Cardiac muscle cell (in vitro differentiated cells and primary cell): Measurements from ENCODE around the gene EPN1. TPM values are rescaled to one million over a fixed set of nuclear protein-coding genes. Genes with fewer than 3 reads are reported as not detected.

Experiments
- DNase-seq, 2 donors: peaks; one replicate each; pipeline versions ENCODE4 v3.0.0 to v3.0.0-alpha.2; 2010 to 2017; ENCODE audit warnings: low read depth in 1 of 2, low spot score in 1 of 2
- H3K27ac ChIP-seq: fragments of 200-600 bp; sonication (generic); 2 replicates; pipeline ENCODE4 v1.5.1; 2016
- H3K27me3 ChIP-seq: fragments of 200-600 bp; sonication (generic); 2 replicates; pipeline ENCODE4 v1.6.0; 2016; ENCODE audit warnings: control low read depth
- H3K36me3 ChIP-seq: fragments of 200-600 bp; sonication (generic); 2 replicates; pipeline ENCODE4 v1.5.1; 2016; ENCODE audit warnings: control low read depth
- H3K4me1 ChIP-seq: fragments of 200-600 bp; sonication (generic); 2 replicates; pipeline ENCODE4 v1.8.1; 2017; ENCODE audit warnings: low read depth, mild to moderate bottlenecking, mixed run types
- H3K4me3 ChIP-seq: fragments of 200-600 bp; sonication (generic); 2 replicates; pipeline ENCODE4 v1.5.1; 2016; ENCODE audit warnings: mild to moderate bottlenecking
- H3K9me3 ChIP-seq: fragments of 200-600 bp; sonication (generic); 2 replicates; pipeline ENCODE4 v1.5.1; 2017; ENCODE audit warnings: low read depth, mild to moderate bottlenecking, control low read depth
- CTCF ChIP-seq: IDR thresholded peaks from 2 replicates; pipeline ENCODE4 v1.5.1; 2012; ENCODE audit warnings: low read depth, mild to moderate bottlenecking, low read length
- polyA plus RNA-seq: library from polyadenylated mRNA; unstranded; fragments of >200 nt; fragmentation: Nextera tagmentation; extraction: Ambion mirVana; gene quantifications from 2 replicates; pipeline ENCODE4 v1.2.1, GENCODE V29; 2016
- total RNA-seq: library from RNA; depleted of rRNA; stranded (reverse); fragments of >200 nt; gene quantifications from 2 replicates; pipeline ENCODE4 v1.2.3, GENCODE V29; 2016

EPN1 gene
- total and polyA plus RNA-seq, 2 experiments from 2014 or later: 164 to 173 TPM

- no peaks in the 10 kb centered on the region for H3K9me3 ChIP-seq
- H3K4me3 ChIP-seq: no peak overlapping the region
Observed at GRCh38 chr19:55677572-55678028, 2.6 kb downstream of the EPN1 start.

GRCh38 chr19:55678121-55678671 is 3.2 kb downstream of the EPN1 start:
- peaks cover 13% of the 10 kb centered on the region for H3K4me1 ChIP-seq
- no peaks in the 10 kb centered on the region for H3K9me3 ChIP-seq
- peaks cover 16% of the 10 kb centered on the region for H3K36me3 ChIP-seq
- no peak overlapping the region for H3K27ac ChIP-seq
- no peaks in the 10 kb centered on the region for H3K27me3 ChIP-seq
- H3K4me3 ChIP-seq: no peak overlapping the region
- DNase-seq: no peak
- TF ChIP-seq CTCF: no peak

More at GRCh38 chr19:55677572-55678028, 2.6 kb downstream of the EPN1 start:
- DNase-seq: no peak
- no peak for TF ChIP-seq CTCF
- Histone ChIP-seq H3K36me3 (peaks cover 16% of the 10 kb centered on the region), H3K27me3 (no peaks in the 10 kb centered on the region), H3K4me1 (peaks cover 13% of the 10 kb centered on the region), H3K27ac (no peak overlapping the region)

GRCh38 chr19:55679343-55680257 is 4.6 kb downstream of the EPN1 start:
- no peak for TF ChIP-seq CTCF

GRCh38 chr19:55680339-55681130 is 5.5 kb downstream of the EPN1 start:
- TF ChIP-seq CTCF: no peak
- DNase-seq: no peak
- no peak overlapping the region for H3K27ac ChIP-seq
- H3K36me3 ChIP-seq: peaks cover 13% of the 10 kb centered on the region
- H3K4me1 ChIP-seq: peaks cover 10% of the 10 kb centered on the region
- no peaks in the 10 kb centered on the region for H3K27me3 ChIP-seq
- H3K9me3 ChIP-seq: no peaks in the 10 kb centered on the region
- H3K4me3 ChIP-seq: no peak overlapping the region

More at GRCh38 chr19:55679343-55680257, 4.6 kb downstream of the EPN1 start:
- Histone ChIP-seq H3K4me1 (peaks cover 10% of the 10 kb centered on the region), H3K4me3 (no peak overlapping the region), H3K27ac (no peak overlapping the region), H3K9me3 (no peaks in the 10 kb centered on the region), H3K36me3 (peaks cover 13% of the 10 kb centered on the region), H3K27me3 (no peaks in the 10 kb centered on the region)
- no peak for DNase-seq
